Rectal smooth muscle tissue (tissue), 1 donor: ENCODE results near the gene SPDYE16.
"Not testable (repeated sequence)": the region's sequence is repeated elsewhere in the genome, so short reads cannot be mapped to it uniquely, and the experiment has no call there.

ENCODE experiments used
- H3K27ac ChIP-seq: one replicate; pipeline ENCODE4 v1.7.0; 2013; ENCODE audit warnings: low read depth, low read length, inconsistent platforms
- H3K27me3 ChIP-seq: one replicate; pipeline ENCODE4 v1.7.0; 2013; ENCODE audit warnings: low read length; ENCODE audit not compliant: control insufficient read depth, insufficient read depth
- H3K36me3 ChIP-seq: one replicate; pipeline ENCODE4 v1.7.0; 2013; ENCODE audit warnings: low read length; ENCODE audit not compliant: control insufficient read depth, insufficient read depth
- H3K4me1 ChIP-seq: one replicate; pipeline ENCODE4 v1.7.0; 2013; ENCODE audit warnings: low read length; ENCODE audit not compliant: control insufficient read depth, insufficient read depth
- H3K4me3 ChIP-seq: one replicate; pipeline ENCODE4 v1.7.0; 2013; ENCODE audit warnings: low read length
- H3K9ac ChIP-seq: one replicate; pipeline ENCODE4 v1.7.0; 2013; ENCODE audit warnings: low read length

SPDYE16 gene

DNA sequence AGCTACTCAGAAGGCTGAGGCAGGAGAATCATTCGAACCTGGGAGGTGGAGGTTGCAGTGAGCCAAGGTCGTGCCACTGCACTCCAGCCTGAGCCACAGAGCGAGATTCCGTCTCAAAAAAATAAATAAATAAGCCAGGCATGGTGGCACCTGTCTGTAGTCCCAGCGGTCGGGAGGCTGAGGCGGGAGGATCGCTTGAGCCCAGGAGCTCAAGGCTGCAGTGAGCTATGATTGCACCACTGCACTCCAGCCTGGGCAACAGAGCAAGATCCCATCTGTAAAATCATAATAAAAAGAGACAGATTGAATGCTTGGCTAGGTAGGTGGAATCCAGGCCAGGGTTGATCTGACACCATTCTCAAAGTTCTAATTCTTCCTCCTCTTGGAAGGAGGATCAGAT, 36.5 kb downstream of the SPDYE16 start:
- not testable (repeated sequence) for H3K36me3 ChIP-seq, H3K4me3 ChIP-seq

DNA sequence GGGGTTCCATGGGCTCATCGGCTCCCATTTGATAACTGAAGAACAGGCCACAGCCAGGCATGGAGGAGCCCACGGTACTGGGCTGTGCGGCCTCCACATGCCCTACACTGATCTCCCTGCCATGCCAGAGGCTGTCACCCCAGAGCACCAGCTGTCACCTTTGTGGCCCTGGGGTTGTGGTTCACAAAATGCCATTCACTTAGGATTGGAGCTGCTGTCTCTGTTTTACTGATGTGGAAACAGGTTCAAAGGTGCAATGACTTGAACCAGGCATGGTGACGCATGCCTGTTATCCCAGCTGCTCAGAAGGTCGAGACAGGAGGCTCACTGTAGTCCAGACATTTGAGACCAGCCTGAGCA, 37.0 kb downstream of the SPDYE16 start:
- Histone ChIP-seq H3K9ac (no peak overlapping the region), H3K4me1 (no peaks in the 10 kb centered on the region), H3K27ac (no peak overlapping the region), H3K27me3 (no peaks in the 10 kb centered on the region), H3K4me3 (no peak overlapping the region), H3K36me3 (peaks cover 4% of the 10 kb centered on the region)

More for the DNA sequence above, 36.5 kb downstream of the SPDYE16 start:
- not testable (repeated sequence) for H3K9ac ChIP-seq, H3K27me3 ChIP-seq, H3K27ac ChIP-seq, H3K4me1 ChIP-seq

DNA sequence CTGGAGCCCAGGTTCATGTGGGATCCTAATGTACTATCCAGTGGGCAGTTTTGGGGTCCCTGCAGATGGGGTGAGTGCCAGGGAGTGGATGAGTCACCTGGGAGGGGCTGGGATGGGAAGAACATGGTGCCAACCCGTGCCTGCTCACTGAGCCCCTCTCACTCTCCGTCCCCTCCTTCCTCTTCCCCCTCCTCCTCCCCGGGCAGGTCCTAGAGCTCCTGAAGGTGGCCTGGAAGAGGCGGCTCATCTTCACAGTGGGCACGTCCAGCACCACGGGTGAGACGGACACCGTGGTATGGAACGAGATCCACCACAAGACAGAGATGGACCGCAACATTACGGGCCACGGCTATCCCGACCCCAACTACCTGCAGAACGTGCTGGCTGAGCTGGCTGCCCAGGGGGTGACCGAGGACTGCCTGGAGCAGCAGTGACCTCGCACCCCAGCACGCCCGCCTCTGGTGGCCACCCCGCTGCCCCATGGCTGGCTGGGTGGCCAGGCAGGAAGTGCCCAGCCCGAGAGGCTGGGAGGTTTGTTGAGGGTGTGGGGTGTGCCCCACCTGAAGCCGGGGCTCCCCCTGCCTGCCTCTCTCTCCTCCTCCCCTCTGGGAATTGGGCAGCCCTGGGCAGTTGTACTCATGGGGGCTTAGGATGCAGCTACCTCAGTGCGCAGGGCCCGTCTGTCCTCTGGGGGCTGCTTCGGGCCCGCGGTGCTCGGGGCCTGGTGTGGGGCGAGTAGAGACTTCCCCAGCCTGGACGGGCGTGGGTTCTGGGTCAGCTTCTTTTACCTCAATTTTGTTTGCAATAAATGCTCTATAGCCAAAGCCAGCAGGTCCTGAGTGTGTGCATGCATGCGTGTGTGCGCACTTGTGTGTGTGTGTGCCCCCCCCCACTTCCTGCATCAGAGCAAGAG, 37.7 kb downstream of the SPDYE16 start:
- peaks cover 4% of the 10 kb centered on the region for H3K36me3 ChIP-seq
- H3K9ac ChIP-seq = no peak overlapping the region
- H3K4me3 ChIP-seq = no peak overlapping the region
- H3K4me1 ChIP-seq = no peaks in the 10 kb centered on the region
- H3K27me3 ChIP-seq = no peaks in the 10 kb centered on the region
- H3K27ac ChIP-seq = no peak overlapping the region

DNA sequence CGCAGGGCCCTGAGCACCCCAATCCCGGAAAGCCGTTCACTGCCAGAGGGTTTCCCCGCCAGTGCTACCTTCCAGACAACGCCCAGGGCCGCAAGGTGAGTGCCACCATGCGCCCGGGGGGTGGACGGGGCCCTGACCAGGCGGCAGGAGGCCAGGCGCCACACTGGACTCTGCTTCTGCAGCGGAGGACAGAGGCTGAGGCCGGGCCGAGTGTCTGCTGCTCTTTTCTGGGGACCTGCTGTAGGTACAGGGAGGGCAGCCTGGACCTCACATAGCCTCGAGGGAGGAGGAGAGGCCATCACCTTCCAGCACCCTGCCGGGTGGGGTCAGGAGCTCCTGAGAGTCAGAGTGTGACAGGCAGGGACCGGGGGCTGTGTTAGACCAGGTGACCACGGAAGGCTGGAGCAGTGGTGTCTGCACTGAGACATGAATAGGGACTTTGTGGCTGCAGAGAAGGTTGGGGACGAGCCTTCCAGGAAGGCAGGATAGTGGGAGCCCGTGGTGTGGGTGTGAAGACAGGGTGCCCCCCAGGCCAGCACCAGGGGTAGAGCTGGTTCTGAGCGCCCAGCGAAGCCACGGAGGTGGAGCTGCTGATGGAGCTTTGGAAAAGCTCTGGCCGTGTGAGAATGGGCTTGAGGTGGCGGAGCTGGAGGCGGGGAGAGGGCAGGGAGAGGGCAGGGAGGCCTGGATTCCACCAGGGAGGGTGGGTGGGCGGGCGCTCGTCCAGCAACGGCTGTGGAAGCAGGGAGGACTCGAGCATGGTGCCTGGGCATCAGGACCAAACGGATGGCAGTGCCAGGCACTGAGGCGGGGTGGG, 38.5 kb downstream of the SPDYE16 start:
- H3K4me1 ChIP-seq, H3K4me3 ChIP-seq, H3K27ac ChIP-seq, H3K9ac ChIP-seq, H3K27me3 ChIP-seq, H3K36me3 ChIP-seq: not testable (repeated sequence)

DNA sequence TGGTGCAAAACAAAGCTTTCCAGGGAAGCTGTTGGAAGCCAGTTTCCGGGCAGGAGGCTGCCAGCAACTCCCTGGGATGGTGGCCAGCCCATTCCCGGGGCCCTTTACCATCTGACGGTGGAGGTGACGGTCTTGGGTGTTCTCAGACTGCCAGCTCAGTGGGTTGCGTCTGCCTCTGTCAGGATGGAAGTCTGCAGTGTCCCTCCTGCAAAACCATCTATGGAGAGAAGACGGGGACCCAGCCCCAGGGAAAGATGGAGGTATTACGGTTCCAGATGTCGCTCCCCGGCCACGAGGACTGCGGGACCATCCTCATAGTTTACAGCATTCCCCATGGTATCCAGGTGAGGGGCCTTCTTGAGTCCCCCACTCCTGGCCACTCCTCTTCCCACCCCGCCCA, 39.9 kb downstream of the SPDYE16 start:
- not testable (repeated sequence) for H3K4me1 ChIP-seq, H3K27me3 ChIP-seq, H3K27ac ChIP-seq, H3K4me3 ChIP-seq, H3K9ac ChIP-seq, H3K36me3 ChIP-seq

DNA sequence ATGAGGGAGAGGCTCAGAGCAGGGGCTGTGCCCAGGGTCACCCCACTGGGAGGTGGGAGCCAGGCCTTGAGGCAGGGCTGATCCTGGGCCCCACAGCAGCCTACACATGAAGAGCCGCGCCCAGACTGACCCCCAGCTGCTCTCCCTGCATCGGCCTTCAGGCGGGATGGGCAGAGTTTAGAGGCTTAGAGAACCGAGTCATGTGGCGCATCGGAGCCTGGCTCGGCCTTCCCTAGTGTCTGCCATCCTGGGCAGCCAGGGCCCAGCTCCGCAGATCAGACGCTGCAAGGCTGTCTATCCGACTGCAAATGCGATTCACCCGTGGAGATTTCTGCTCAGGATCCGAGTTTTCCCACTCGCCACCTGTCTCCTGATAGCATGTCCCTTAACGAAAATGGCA, 40.3 kb downstream of the SPDYE16 start:
- H3K27me3 ChIP-seq, H3K9ac ChIP-seq, H3K36me3 ChIP-seq, H3K4me3 ChIP-seq, H3K4me1 ChIP-seq, H3K27ac ChIP-seq: not testable (repeated sequence)

DNA sequence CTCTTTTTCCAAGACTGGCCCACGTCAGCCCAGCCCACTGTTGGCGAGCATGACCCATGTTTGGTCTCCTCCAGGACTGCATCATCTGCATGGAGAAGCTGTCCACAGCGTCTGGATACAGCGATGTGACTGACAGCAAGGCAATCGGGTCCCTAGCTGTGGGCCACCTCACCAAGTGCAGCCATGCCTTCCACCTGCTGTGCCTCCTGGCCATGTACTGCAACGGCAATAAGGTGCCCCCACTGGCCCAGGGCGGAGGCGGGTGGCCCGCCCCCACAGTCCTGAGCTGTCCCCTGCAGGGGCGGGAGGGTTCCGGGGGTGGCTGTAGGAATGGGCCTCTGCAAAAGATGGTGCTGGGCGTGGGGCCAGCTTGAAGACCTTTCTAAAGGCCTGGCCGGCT, 40.9 kb downstream of the SPDYE16 start:
- H3K27me3 ChIP-seq, H3K36me3 ChIP-seq, H3K27ac ChIP-seq, H3K4me1 ChIP-seq, H3K4me3 ChIP-seq, H3K9ac ChIP-seq: not testable (repeated sequence)

DNA sequence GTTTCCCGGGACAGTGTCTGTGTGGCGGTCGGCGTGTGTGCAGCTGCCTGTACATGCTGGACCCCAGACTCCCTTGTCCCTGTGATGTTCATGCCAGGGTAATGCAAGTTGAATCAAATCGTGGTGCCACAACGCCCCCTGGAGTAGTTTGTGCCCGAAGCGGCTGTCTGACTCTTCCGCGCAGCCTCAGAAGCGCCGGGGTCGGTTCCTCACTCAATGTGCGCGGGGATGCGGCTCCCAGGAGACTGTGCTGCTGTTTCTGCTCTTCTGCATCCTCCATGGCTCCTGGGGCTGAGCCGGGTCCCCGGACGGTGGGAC, 43.2 kb downstream of the SPDYE16 start:
- H3K4me1 ChIP-seq, H3K27ac ChIP-seq, H3K4me3 ChIP-seq, H3K36me3 ChIP-seq, H3K27me3 ChIP-seq, H3K9ac ChIP-seq: not testable (repeated sequence)

DNA sequence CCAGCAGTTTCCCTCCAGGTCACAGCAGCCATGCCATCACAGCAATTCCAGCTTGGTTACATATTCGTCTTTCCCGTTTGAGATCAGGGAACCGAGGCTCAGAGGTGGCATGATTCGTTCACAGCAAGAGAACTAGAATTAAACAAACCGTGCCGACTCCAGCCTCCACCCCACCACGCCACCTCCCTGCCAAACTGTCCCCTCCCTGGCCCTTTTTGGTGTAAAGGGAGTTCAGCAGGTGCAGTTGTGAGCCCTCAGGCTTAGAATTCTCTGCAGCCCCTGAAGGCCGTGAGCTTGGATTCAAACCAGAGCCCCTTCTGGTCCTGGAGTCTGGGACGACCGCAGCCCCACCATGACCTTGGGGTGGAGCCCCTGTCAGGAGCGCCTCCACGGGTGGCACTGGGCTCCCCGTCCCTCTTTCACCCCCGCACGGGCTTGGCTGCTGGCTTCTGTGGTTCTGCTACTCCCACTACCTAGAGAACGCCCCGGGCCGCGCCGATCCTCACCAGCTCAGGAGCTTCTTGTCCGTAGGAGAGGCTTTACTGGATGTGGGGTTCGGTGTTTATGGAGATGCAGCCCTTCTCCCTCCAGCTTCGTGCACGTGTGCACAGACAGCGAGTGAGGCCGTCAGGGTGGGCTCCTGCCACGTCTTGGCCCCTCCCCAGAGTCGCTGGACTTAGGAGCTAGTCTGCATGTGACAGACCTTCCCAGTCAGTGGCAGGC, 43.7 kb downstream of the SPDYE16 start:
- not testable (repeated sequence) for H3K4me3 ChIP-seq, H3K9ac ChIP-seq, H3K27me3 ChIP-seq, H3K4me1 ChIP-seq, H3K27ac ChIP-seq, H3K36me3 ChIP-seq

DNA sequence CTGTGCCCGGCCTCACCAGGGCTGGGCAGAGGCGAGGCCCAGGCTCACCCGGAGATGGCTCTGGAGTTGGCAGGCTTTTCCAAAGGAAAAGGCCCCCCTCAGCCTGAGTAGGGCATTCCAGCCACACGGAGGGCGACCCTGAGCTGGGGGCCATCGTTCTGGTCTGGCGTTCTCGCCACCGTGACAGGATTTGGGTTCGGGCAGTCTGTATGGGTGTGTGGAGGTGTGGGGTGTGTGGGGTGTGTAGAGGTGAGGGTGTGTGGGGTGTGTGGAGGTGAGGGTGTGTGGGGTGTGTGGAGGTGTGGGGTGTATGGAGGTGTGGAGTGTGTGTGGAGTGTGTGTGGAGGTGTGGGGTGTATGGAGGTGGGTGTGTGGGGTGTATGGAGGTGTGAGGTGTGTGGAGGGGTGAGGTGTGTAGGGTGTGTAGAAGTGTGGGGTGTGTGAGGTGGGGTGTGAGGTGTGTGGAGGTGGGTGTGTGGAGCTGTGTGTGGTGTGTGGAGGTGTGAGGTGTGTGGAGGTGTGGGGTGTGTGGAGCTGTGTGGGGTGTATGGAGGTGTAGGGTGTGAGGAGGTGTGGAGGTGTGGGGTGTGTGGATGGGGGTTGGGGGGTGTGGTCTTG, 44.4 kb downstream of the SPDYE16 start:
- not testable (repeated sequence) for H3K9ac ChIP-seq, H3K27ac ChIP-seq, H3K4me1 ChIP-seq, H3K27me3 ChIP-seq, H3K36me3 ChIP-seq, H3K4me3 ChIP-seq

DNA sequence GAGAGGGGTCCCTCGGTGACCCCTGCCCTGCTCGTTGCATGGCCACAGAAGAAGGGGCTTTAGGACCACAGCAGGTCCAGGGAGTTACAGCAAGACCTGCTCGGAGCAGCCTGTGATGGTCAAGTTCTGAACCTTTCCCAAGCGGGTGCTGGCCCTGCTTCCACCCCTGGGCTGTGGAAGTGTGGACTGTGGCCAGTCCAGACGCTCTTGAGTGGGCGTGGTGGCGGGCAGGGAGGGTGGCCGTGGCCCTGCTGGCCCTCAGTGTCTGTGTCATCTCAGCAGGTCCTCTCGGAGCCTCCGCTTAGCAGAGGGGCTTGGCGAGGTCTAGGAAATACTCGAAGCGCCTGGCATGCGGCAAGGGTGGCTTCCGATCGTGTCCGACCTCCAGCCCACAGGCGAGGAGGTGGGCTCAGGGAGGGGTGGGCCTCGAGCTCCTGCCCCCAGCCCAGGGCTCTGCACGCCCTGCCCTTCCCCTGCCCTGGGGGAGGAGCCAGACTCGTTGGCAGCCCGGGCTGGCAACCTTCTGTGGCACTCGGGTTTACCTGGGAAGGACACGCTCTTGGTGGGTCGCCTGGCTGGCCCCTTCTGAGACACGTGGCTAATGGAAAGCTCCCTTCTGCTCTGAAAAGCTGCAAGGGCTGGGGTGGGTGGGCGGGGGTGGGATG, 45.0 kb downstream of the SPDYE16 start:
- not testable (repeated sequence) for H3K27me3 ChIP-seq, H3K9ac ChIP-seq, H3K36me3 ChIP-seq, H3K4me3 ChIP-seq, H3K4me1 ChIP-seq, H3K27ac ChIP-seq

DNA sequence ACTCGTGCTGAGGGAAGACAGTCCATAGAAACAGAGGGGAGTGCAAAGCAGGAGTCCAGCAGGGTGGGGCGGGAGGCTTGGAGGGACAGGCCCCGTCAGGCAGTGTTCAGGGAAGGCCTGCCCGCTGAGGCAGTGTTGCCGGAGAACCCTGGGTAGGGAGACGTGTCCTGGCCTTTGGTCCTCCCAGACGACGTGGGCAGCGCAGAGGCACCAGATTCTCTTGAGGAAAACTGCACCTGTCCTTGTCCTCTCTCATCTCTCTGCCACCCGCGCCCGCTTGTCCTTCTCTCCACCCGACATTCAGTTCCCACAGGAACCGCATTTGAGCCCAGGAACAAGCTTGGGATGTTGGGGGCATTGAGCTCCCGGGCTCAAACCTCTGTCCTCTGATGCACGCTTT, 47.4 kb downstream of the SPDYE16 start:
- not testable (repeated sequence) for H3K36me3 ChIP-seq, H3K27me3 ChIP-seq, H3K9ac ChIP-seq, H3K4me1 ChIP-seq, H3K4me3 ChIP-seq, H3K27ac ChIP-seq
